HepG2 (cell line): ENCODE measurements around the gene SGK1. TPM values are rescaled to one million over a fixed set of nuclear protein-coding genes. Genes with fewer than 3 reads are reported as not detected.

Experiments
- ATAC-seq: fragments of 200-7000 bp; cut with Tn5 transposase; 3 replicates; pipeline ENCODE4 v1.9.1; 2020; ENCODE audit warnings: mild to moderate bottlenecking, moderate library complexity
- BruUV-seq: library from RNA; stranded (reverse); fragments of 400-500 nt; replicated peaks from 2 replicates; lab custom pipeline; 2021; lab: Mats Ljungman, UMichigan
- CTCF ChIA-PET: fragments of 300-600 bp; formaldehyde crosslinking; extraction: SDS; loops from one replicate; lab custom pipeline; 2021; ENCODE audit warnings: low total read pairs, inconsistent platforms, low intra/inter-chr PET ratio; lab: Yijun Ruan, JAX
- POLR2A ChIA-PET: fragments of 350-600 bp; sonication (Branson Sonifier 250); formaldehyde crosslinking; loops from one replicate; lab custom pipeline; 2020; ENCODE audit warnings: antibody characterized with exemption, inconsistent platforms; lab: Yijun Ruan, JAX
- DNase-seq: peaks from one replicate; pipeline ENCODE4 v3.0.0-alpha.2; 2015; ENCODE audit warnings: low spot score
- FAIRE-seq: peaks from 3 replicates; lab custom pipeline; 2011; peaks lifted over from hg19 to GRCh38; lab: Jason Lieb, UNC
- H2AFZ ChIP-seq: one replicate; pipeline ENCODE4 v1.6.1; 2011; ENCODE audit warnings: low read length, inconsistent platforms
- H3K27ac ChIP-seq: fragments of 300-600 bp; 3 replicates; pipeline ENCODE4 v1.8.0; 2011; ENCODE audit warnings: mixed run types, mild to moderate bottlenecking, mixed read lengths, low read length, inconsistent platforms; ENCODE audit not compliant: insufficient read depth; ENCODE audit errors: extremely low read length
- H3K27me3 ChIP-seq, 2 experiments: fragments of 200-600 bp in 1 of 2; 2 replicates in 1 of 2; 3 replicates in 1 of 2; pipeline versions ENCODE4 v1.6.0 to v1.8.0; 2011; ENCODE audit warnings: low read length in 2 of 2, mild to moderate bottlenecking in 2 of 2, moderate library complexity in 2 of 2, inconsistent platforms in 1 of 2; ENCODE audit not compliant: insufficient read depth in 2 of 2, control insufficient read depth in 1 of 2
- H3K36me3 ChIP-seq, 2 experiments: fragments of 200-600 bp in 1 of 2; replicated peaks in 1 of 2; 2 replicates in 1 of 2; 3 replicates in 1 of 2; pipeline versions ENCODE4 v1.5.1 to v1.8.0; 2011; ENCODE audit warnings: low read length in 2 of 2, inconsistent platforms in 1 of 2; ENCODE audit not compliant: insufficient read depth in 2 of 2, control insufficient read depth in 1 of 2
- H3K4me1 ChIP-seq: 2 replicates; pipeline ENCODE4 v1.5.1; 2012; ENCODE audit warnings: low read length, inconsistent platforms; ENCODE audit not compliant: insufficient read depth
- H3K4me2 ChIP-seq: 2 replicates; pipeline ENCODE4 v1.6.0; 2011; ENCODE audit warnings: low read depth, low read length, inconsistent platforms
- H3K4me3 ChIP-seq, 3 experiments: fragments of 200-600 bp in 1 of 3; sonication (generic), shearing (Covaris generic) in 1 of 3; replicated peaks in 1 of 3; 2 replicates each; pipeline ENCODE4 v1.5.1; 2011 to 2016; ENCODE audit warnings: low read length in 3 of 3, inconsistent platforms in 2 of 3, low read depth in 2 of 3, mild to moderate bottlenecking in 2 of 3, control low read depth in 1 of 3, mixed read lengths in 1 of 3; ENCODE audit not compliant: insufficient read depth in 1 of 3
- H3K79me2 ChIP-seq: one replicate; pipeline ENCODE4 v1.6.1; 2011; ENCODE audit warnings: low read length, inconsistent platforms; ENCODE audit not compliant: insufficient read depth
- H3K9ac ChIP-seq: 2 replicates; pipeline ENCODE4 v1.6.0; 2011; ENCODE audit warnings: mild to moderate bottlenecking, low read depth, low read length, inconsistent platforms; ENCODE audit not compliant: insufficient read depth
- H3K9me3 ChIP-seq: 2 replicates; pipeline ENCODE4 v1.5.1; 2012; ENCODE audit warnings: mild to moderate bottlenecking, low read length
- H4K20me1 ChIP-seq: 2 replicates; pipeline ENCODE4 v1.6.0; 2011; ENCODE audit warnings: inconsistent platforms, mild to moderate bottlenecking, low read length, moderate library complexity; ENCODE audit not compliant: insufficient read depth
- ELF3 ChIP-seq: IDR thresholded peaks from 2 replicates; pipeline ENCODE4 v1.6.1; 2016; ENCODE audit warnings: missing genetic modification reagents, missing compliant biosample characterization
- ETV5 ChIP-seq: IDR thresholded peaks from 2 replicates; pipeline ENCODE4 v1.6.1; 2018; ENCODE audit warnings: missing biosample characterization, missing genetic modification reagents, inconsistent platforms, borderline replicate concordance
- IRX3 ChIP-seq: sonication (generic); formaldehyde crosslinking; IDR thresholded peaks from 2 replicates; pipeline ENCODE4 v1.8.1; 2023; ENCODE audit warnings: mild to moderate bottlenecking, low read depth, missing genetic modification reagents, borderline replicate concordance
- RBAK ChIP-seq: sonication (generic); formaldehyde crosslinking; IDR thresholded peaks from 2 replicates; pipeline ENCODE4 v1.5.1; 2020; ENCODE audit warnings: mild to moderate bottlenecking, missing genetic modification reagents
- SMAD3 ChIP-seq: sonication (generic); formaldehyde crosslinking; IDR thresholded peaks from 2 replicates; pipeline ENCODE4 v1.4.0; 2020; ENCODE audit warnings: missing genetic modification reagents
- SRF ChIP-seq: IDR thresholded peaks from 2 replicates; pipeline ENCODE4 v1.6.1; 2011; ENCODE audit warnings: mild to moderate bottlenecking, low read depth, low read length, moderate library complexity
- TCF7L2 ChIP-seq: IDR thresholded peaks from 2 replicates; pipeline ENCODE4 v1.6.1; 2011; ENCODE audit warnings: mild to moderate bottlenecking, low read depth, low read length, moderate library complexity
- ZMYM3 ChIP-seq: sonication (generic); formaldehyde crosslinking; IDR thresholded peaks from 2 replicates; pipeline ENCODE4 v1.5.1; 2020; ENCODE audit warnings: mild to moderate bottlenecking, missing genetic modification reagents
- ZNF3 ChIP-seq: IDR thresholded peaks from 2 replicates; pipeline ENCODE4 v1.7.0; 2017; ENCODE audit warnings: inconsistent platforms
- ZNF34 ChIP-seq: sonication (generic); formaldehyde crosslinking; IDR thresholded peaks from 2 replicates; pipeline ENCODE4 v1.4.0; 2020; ENCODE audit warnings: mild to moderate bottlenecking, missing genetic modification reagents, borderline replicate concordance
- ZNF543 ChIP-seq: sonication (generic); formaldehyde crosslinking; IDR thresholded peaks from 2 replicates; pipeline ENCODE4 v1.4.0; 2020; ENCODE audit warnings: mild to moderate bottlenecking, missing genetic modification reagents
- ZNF800 ChIP-seq: sonication (generic); formaldehyde crosslinking; IDR thresholded peaks from 2 replicates; pipeline ENCODE4 v1.4.0; 2020; ENCODE audit warnings: missing genetic modification reagents
- ZSCAN20 ChIP-seq: sonication (generic); formaldehyde crosslinking; IDR thresholded peaks from 2 replicates; pipeline ENCODE4 v1.4.0; 2020; ENCODE audit warnings: missing genetic modification reagents, mild to moderate bottlenecking, borderline replicate concordance
- WGBS: methylation state at CpG from one replicate; pipeline ENCODE4 v1.1.6; 2017; ENCODE audit warnings: low lambda C conversion rate; 5-methylcytosine and 5-hydroxymethylcytosine counted together
- in situ Hi-C: cut with HindIII; loops from 2 replicates; pipeline ENCODE4 v1.10.0; 2017; ENCODE audit warnings: low pct_unique_long_range_greater_than_20kb; ENCODE audit not compliant: extremely low pct_ligation_motif_present
- intact Hi-C: fragments of 100-400 bp; cut with micrococcal nuclease; formaldehyde crosslinking; loops from one replicate; pipeline ENCODE4 v1.10.0; 2022; ENCODE audit not compliant: unreplicated experiment
- polyA plus RNA-seq, 8 experiments: library from polyadenylated mRNA; depleted of rRNA in 3 of 8; stranded (reverse) in 7 of 8; unstranded in 1 of 8; fragments of >200 nt; fragmentation: Illumina TruSeq in 4 of 8; extraction: Trizol in 4 of 8; gene quantifications; 2 replicates each; pipeline versions ENCODE4 v1.2.1 to v1.2.3, GENCODE V29; 2011 to 2016; ENCODE audit warnings: low read depth in 4 of 8, missing spikeins in 1 of 8, mixed read lengths in 1 of 8; ENCODE audit not compliant: insufficient read depth in 1 of 8
- total RNA-seq, 5 experiments: library from RNA; depleted of rRNA; stranded (reverse); fragments of >200 nt; fragmentation: Illumina TruSeq; extraction: Trizol; gene quantifications; 2 replicates each; pipeline ENCODE4 v1.2.3, GENCODE V29; 2016; ENCODE audit warnings: low read depth in 1 of 5
- TF ChIP-seq, protein P1 (sequence below): IDR thresholded peaks from 2 replicates; pipeline ENCODE4 v1.4.0; 2020; ENCODE audit warnings: mild to moderate bottlenecking, missing genetic modification reagents
- TF ChIP-seq, protein P2 (sequence below): sonication (generic); formaldehyde crosslinking; IDR thresholded peaks from 2 replicates; pipeline ENCODE4 v1.4.0; 2020; ENCODE audit warnings: mild to moderate bottlenecking, missing genetic modification reagents
- TF ChIP-seq, protein P3 (sequence below): IDR thresholded peaks from 2 replicates; pipeline ENCODE4 v1.6.1; 2018; ENCODE audit warnings: missing genetic modification reagents

SGK1 gene
- total and polyA plus RNA-seq, 2 of the 13 experiments (the other 11 are each of a cell fraction or from before 2014, with no cell fraction given), result 56.1 to 56.2 TPM

DNA sequence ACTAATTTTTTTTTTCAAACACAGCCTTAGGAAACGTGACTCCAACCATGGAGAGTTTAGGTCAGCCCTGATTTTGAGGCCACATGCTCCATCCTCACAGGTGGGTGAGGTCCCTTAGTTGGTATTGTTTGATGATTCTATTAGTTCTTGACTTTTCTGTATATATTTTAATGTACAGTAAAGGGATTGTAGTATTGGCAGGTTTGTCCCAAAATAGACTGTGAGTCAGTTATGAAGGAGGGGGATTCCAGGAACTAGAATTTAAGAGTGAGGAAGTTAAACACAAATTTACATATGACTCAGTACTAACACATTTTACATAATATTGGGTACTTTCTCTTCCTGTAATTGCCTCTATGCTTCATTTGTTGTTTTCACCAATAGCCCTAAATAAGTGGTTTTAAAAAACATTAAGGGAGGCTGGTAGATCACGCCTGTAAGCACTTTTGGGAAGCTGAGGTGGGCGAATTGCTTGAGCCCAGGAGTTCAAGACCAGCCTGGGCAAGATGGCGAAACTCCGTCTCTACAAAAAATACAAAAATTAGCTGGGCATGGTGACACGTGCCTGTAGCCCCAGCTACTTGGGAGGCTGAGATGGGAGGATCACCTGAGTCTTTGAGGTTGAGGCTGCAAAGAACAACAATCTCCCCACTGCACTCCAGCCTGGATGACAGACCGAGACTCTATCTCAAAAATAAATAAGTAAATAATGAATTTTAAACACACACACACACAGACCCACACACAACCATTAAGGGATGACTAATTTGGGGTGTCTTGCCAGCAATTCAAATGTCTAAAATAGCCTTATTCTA lies 81.8 kb downstream of the SGK1 start:
- H3K27ac ChIP-seq, result no peak overlapping the region
- TF ChIP-seq, protein P1, sequence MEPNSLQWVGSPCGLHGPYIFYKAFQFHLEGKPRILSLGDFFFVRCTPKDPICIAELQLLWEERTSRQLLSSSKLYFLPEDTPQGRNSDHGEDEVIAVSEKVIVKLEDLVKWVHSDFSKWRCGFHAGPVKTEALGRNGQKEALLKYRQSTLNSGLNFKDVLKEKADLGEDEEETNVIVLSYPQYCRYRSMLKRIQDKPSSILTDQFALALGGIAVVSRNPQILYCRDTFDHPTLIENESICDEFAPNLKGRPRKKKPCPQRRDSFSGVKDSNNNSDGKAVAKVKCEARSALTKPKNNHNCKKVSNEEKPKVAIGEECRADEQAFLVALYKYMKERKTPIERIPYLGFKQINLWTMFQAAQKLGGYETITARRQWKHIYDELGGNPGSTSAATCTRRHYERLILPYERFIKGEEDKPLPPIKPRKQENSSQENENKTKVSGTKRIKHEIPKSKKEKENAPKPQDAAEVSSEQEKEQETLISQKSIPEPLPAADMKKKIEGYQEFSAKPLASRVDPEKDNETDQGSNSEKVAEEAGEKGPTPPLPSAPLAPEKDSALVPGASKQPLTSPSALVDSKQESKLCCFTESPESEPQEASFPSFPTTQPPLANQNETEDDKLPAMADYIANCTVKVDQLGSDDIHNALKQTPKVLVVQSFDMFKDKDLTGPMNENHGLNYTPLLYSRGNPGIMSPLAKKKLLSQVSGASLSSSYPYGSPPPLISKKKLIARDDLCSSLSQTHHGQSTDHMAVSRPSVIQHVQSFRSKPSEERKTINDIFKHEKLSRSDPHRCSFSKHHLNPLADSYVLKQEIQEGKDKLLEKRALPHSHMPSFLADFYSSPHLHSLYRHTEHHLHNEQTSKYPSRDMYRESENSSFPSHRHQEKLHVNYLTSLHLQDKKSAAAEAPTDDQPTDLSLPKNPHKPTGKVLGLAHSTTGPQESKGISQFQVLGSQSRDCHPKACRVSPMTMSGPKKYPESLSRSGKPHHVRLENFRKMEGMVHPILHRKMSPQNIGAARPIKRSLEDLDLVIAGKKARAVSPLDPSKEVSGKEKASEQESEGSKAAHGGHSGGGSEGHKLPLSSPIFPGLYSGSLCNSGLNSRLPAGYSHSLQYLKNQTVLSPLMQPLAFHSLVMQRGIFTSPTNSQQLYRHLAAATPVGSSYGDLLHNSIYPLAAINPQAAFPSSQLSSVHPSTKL (CRISPR knock-in tag), result 0 out of 2 replicates have a peak, but pooled peaks have one; percentile 7
- TF ChIP-seq ZNF34 (CRISPR knock-in tag), result no peak
- TF ChIP-seq RBAK, result no peak
- TF ChIP-seq IRX3 (CRISPR knock-in tag), result no peak
- TF ChIP-seq ZNF543, result no peak
- TF ChIP-seq, protein P2, sequence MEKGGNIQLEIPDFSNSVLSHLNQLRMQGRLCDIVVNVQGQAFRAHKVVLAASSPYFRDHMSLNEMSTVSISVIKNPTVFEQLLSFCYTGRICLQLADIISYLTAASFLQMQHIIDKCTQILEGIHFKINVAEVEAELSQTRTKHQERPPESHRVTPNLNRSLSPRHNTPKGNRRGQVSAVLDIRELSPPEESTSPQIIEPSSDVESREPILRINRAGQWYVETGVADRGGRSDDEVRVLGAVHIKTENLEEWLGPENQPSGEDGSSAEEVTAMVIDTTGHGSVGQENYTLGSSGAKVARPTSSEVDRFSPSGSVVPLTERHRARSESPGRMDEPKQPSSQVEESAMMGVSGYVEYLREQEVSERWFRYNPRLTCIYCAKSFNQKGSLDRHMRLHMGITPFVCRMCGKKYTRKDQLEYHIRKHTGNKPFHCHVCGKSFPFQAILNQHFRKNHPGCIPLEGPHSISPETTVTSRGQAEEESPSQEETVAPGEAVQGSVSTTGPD (CRISPR knock-in tag), result no peak
- TF ChIP-seq SMAD3, result no peak
- no peak for TF ChIP-seq ZSCAN20 (CRISPR knock-in tag)
- no peak for TF ChIP-seq ZNF800 (CRISPR knock-in tag)
- TF ChIP-seq ZNF3 (CRISPR knock-in tag), result no peak
- no peak for TF ChIP-seq ZMYM3 (CRISPR knock-in tag)
- no peak for TF ChIP-seq ETV5 (CRISPR knock-in tag)
- TF ChIP-seq SRF, result no peak
- no peak for TF ChIP-seq TCF7L2
- TF ChIP-seq, protein P3, sequence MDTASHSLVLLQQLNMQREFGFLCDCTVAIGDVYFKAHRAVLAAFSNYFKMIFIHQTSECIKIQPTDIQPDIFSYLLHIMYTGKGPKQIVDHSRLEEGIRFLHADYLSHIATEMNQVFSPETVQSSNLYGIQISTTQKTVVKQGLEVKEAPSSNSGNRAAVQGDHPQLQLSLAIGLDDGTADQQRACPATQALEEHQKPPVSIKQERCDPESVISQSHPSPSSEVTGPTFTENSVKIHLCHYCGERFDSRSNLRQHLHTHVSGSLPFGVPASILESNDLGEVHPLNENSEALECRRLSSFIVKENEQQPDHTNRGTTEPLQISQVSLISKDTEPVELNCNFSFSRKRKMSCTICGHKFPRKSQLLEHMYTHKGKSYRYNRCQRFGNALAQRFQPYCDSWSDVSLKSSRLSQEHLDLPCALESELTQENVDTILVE (CRISPR knock-in tag), result no peak
- 0 out of 2 replicates have a peak, but pooled peaks have one; percentile 43 for TF ChIP-seq ELF3 (CRISPR knock-in tag)

More for the DNA sequence above, 81.8 kb downstream of the SGK1 start:
- DNase-seq (no peak), FAIRE-seq (no peak), ATAC-seq (no peak)
- Histone ChIP-seq H3K36me3 (no peaks in the 10 kb centered on the region), H2AFZ (no peak overlapping the region), H3K4me1 (peaks cover 27% of the 10 kb centered on the region), H3K9me3 (no peaks in the 10 kb centered on the region), H3K27me3 (0 out of 5 replicates have a peak, but pooled peaks cover 0 to 2% of the 10 kb centered on the region in 2 experiments), H3K9ac (no peak overlapping the region), H3K79me2 (no peaks in the 10 kb centered on the region), H4K20me1 (no peaks in the 10 kb centered on the region), H3K4me2 (no peak overlapping the region), H3K4me3 (no peak overlapping the region)
- in situ Hi-C loops (no loop called here), intact Hi-C loops (no loop called here)
- 51% methylated on average over 7 of the region's 7 CpGs for WGBS
- CTCF ChIA-PET, result no interaction called here
- BruUV-seq, result no TSS peak
- POLR2A ChIA-PET, result no interaction called here
